SK-N-MC (cell line): ENCODE results near the gene KIF2A.

Source experiments
- DNase-seq: peaks from one replicate; pipeline ENCODE4 v3.0.0-alpha.2; 2011; ENCODE audit warnings: low read depth, low spot score
- H3K27ac ChIP-seq: fragments of 200-600 bp; sonication (generic); 2 replicates; pipeline ENCODE4 v1.5.1; 2016; ENCODE audit warnings: mixed run types
- H3K36me3 ChIP-seq: fragments of 200-600 bp; sonication (generic); 2 replicates; pipeline ENCODE4 v1.6.1; 2017; ENCODE audit warnings: antibody characterized with exemption, low read length, mixed read lengths; ENCODE audit not compliant: insufficient read depth
- H3K4me3 ChIP-seq: fragments of 200-600 bp; sonication (generic); 2 replicates; pipeline ENCODE4 v1.5.1; 2016
- H3K9ac ChIP-seq: fragments of 200-600 bp; sonication (generic); 2 replicates; pipeline ENCODE4 v1.8.0; 2017; ENCODE audit warnings: mixed run types, mixed read lengths; ENCODE audit not compliant: insufficient read length
- H3K9me3 ChIP-seq: fragments of 200-600 bp; sonication (generic); 2 replicates; pipeline ENCODE4 v1.6.1; 2017; ENCODE audit warnings: low read depth, mild to moderate bottlenecking, antibody characterized with exemption, low read length, moderate library complexity, mixed read lengths
- EZH2 ChIP-seq: fragments of 200-600 bp; sonication (generic); IDR thresholded peaks from one replicate; pipeline ENCODE4 v1.6.1; 2017; ENCODE audit warnings: antibody characterized with exemption
- FOXP2 ChIP-seq: optimal IDR thresholded peaks from 2 replicates; pipeline ENCODE3; 2011; ENCODE audit warnings: mild to moderate bottlenecking, moderate library complexity; ENCODE audit not compliant: insufficient read depth; ENCODE audit errors: extremely low read length, control extremely low read depth
- POLR2AphosphoS5 ChIP-seq: IDR thresholded peaks from 2 replicates; pipeline ENCODE4 v1.6.1; 2012; ENCODE audit warnings: mild to moderate bottlenecking, low read depth, low read length, borderline replicate concordance

KIF2A gene

DNA sequence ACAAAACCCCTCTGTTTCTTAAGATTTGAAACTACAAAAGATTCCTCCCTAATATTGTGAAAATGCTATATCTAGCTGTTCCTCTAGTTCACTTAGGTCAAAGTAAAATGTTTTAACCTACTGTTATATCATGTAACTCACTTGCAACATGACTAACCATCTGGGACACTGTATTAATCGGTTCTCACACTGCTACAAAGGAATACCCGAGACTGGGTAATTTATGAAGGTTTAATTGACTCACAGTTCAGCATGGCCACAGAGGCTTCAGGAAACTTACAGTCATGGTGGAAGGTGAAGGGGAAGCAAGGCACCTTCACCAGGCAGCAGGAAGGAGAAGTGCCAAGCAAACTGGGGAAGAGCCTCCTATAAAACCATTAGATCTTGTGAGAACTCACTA, 63.0 kb downstream of the KIF2A start:
- no peak overlapping the region for H3K9ac ChIP-seq
- no peak for TF ChIP-seq FOXP2
- TF ChIP-seq EZH2: no peak
- TF ChIP-seq POLR2AphosphoS5: no peak
- DNase-seq: no peak
- no peak overlapping the region for H3K4me3 ChIP-seq
- H3K36me3 ChIP-seq: peaks cover 58% of the 10 kb centered on the region
- no peak overlapping the region for H3K27ac ChIP-seq
- 0 out of 2 replicates have a peak, but pooled peaks cover 7% of the 10 kb centered on the region for H3K9me3 ChIP-seq

DNA sequence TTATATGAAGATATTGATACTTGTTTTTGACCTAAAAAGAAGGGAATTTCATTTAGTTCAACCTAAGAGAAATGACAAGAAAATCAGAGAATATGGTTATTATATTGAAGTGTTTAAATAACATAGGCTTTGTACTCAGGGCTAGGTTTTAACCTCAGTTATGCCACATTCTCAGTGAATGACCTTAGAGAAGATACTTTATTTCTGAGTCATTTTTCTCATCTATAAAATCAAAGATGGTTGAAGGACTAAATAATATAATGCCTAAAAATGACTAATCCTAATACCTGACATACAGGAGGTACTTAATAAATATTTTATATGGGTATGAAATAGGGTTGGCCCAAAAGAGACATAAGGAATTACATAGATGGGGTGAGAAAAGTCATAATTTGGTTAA, 65.4 kb downstream of the KIF2A start:
- H3K4me3 ChIP-seq: no peak overlapping the region
- TF ChIP-seq FOXP2: no peak
- TF ChIP-seq POLR2AphosphoS5: no peak
- no peak for TF ChIP-seq EZH2
- DNase-seq: no peak
- H3K9ac ChIP-seq: no peak overlapping the region
- peaks cover 51% of the 10 kb centered on the region for H3K36me3 ChIP-seq
- H3K27ac ChIP-seq: no peak overlapping the region
- no peaks in the 10 kb centered on the region for H3K9me3 ChIP-seq

- H3K4me3 ChIP-seq: no peak overlapping the region
- no peak overlapping the region for H3K27ac ChIP-seq
- no peaks in the 10 kb centered on the region for H3K9me3 ChIP-seq
- DNase-seq: no peak
- H3K36me3 ChIP-seq: peaks cover 58% of the 10 kb centered on the region
- TF ChIP-seq EZH2 (no peak), POLR2AphosphoS5 (no peak), FOXP2 (no peak)
- no peak overlapping the region for H3K9ac ChIP-seq
Observed at GRCh38 chr5:62372600-62372999, 66.6 kb downstream of the KIF2A start.

- DNase-seq: no peak
- Histone ChIP-seq H3K27ac (no peak overlapping the region), H3K9me3 (no peaks in the 10 kb centered on the region), H3K36me3 (peaks cover 60% of the 10 kb centered on the region), H3K9ac (no peak overlapping the region), H3K4me3 (no peak overlapping the region)
- TF ChIP-seq EZH2 (no peak), POLR2AphosphoS5 (no peak), FOXP2 (no peak)
Observed at GRCh38 chr5:62373382-62373781, 67.4 kb downstream of the KIF2A start.

GRCh38 chr5:62374090-62374489, 68.1 kb downstream of the KIF2A start:
- no peak for TF ChIP-seq EZH2
- TF ChIP-seq POLR2AphosphoS5: no peak
- TF ChIP-seq FOXP2: no peak
- peaks cover 63% of the 10 kb centered on the region for H3K36me3 ChIP-seq
- DNase-seq: no peak

DNA sequence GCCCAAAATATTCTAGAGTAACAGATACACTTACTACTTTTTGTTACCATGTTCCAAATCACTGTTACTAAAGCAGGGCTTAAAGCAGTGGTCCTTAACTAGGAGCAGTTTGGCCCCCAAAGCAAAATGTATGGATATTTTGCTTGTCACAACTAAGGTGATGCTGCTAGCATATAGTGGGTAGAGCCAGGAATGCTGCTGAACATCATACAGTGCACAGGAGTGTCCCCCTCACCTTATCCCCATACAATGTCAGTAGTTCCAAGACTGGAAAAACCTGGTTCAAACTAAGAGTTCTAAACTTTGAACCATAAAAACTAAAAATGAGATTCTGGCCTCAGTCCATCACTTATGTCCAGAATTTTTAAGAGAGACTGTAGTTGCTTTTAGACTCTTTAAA, 69.6 kb downstream of the KIF2A start:
- no peak for DNase-seq
- TF ChIP-seq EZH2 (no peak), POLR2AphosphoS5 (no peak), FOXP2 (no peak)
- peaks cover 72% of the 10 kb centered on the region for H3K36me3 ChIP-seq
- no peaks in the 10 kb centered on the region for H3K9me3 ChIP-seq
- H3K9ac ChIP-seq: no peak overlapping the region
- H3K4me3 ChIP-seq: no peak overlapping the region
- H3K27ac ChIP-seq: no peak overlapping the region

More at GRCh38 chr5:62374090-62374489, 68.1 kb downstream of the KIF2A start:
- no peak overlapping the region for H3K9ac ChIP-seq
- H3K27ac ChIP-seq: no peak overlapping the region
- H3K9me3 ChIP-seq: no peaks in the 10 kb centered on the region
- H3K4me3 ChIP-seq: no peak overlapping the region

- TF ChIP-seq FOXP2: no peak
- no peak for TF ChIP-seq POLR2AphosphoS5
- no peak for TF ChIP-seq EZH2
- Histone ChIP-seq H3K27ac (no peak overlapping the region), H3K9me3 (no peaks in the 10 kb centered on the region), H3K9ac (no peak overlapping the region), H3K4me3 (no peak overlapping the region), H3K36me3 (peaks cover 76% of the 10 kb centered on the region)
- no peak for DNase-seq
Observed at GRCh38 chr5:62376064-62376463, 70.1 kb downstream of the KIF2A start.

- peaks cover 90% of the 10 kb centered on the region for H3K36me3 ChIP-seq
Observed at GRCh38 chr5:62385131-62385530, 79.1 kb downstream of the KIF2A start.

DNA sequence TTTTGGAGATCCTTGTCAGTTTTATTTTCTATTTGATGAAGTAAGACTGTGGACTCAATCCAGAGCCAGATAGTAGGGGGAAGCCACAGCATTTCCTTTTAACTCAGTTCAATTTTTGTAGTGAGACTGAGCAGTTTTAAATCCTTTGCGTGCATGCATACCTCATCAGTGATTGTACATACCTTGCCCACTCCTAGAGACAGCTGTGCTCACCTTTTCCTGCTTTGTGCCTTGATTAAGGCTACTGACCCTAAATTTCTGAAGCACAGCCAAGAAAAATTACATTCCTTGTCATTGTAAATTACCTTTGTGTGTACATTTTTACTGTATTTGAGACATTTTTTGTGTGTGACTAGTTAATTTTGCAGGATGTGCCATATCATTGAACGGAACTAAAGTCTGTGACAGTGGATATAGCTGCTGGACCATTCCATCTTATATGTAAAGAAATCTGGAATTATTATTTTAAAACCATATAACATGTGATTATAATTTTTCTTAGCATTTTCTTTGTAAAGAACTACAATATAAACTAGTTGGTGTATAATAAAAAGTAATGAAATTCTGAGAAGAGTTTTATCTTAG, 79.9 kb downstream of the KIF2A start:
- no peak for DNase-seq
- Histone ChIP-seq H3K9me3 (no peaks in the 10 kb centered on the region), H3K36me3 (peaks cover 90% of the 10 kb centered on the region), H3K4me3 (no peak overlapping the region), H3K9ac (no peak overlapping the region), H3K27ac (peak overlapping the region; percentile 53; the same call in 1 of the 2 replicates)
- TF ChIP-seq EZH2 (no peak), POLR2AphosphoS5 (no peak), FOXP2 (no peak)

More at GRCh38 chr5:62385131-62385530, 79.1 kb downstream of the KIF2A start:
- no peak for DNase-seq
- Histone ChIP-seq H3K9me3 (no peaks in the 10 kb centered on the region), H3K4me3 (no peak overlapping the region), H3K27ac (peak overlapping the region; percentile 53; the same call in 1 of the 2 replicates), H3K9ac (no peak overlapping the region)
- TF ChIP-seq EZH2 (no peak), FOXP2 (no peak), POLR2AphosphoS5 (no peak)
